Liver (tissue), 9 donors: Measurements from ENCODE around the gene CTNNA2. TPM values are rescaled to one million over a fixed set of nuclear protein-coding genes. Genes with fewer than 3 reads are reported as not detected.

Experiments used
- DNase-seq: peaks from one replicate; pipeline ENCODE4 v3.0.0-alpha.2; 2017; ENCODE audit warnings: low spot score
- H3K27ac ChIP-seq, 2 donors: one replicate each; pipeline ENCODE4 v1.7.0; 2013; ENCODE audit warnings: inconsistent platforms in 2 of 2, low read length in 2 of 2, control low read depth in 1 of 2, low read depth in 1 of 2, mild to moderate bottlenecking in 1 of 2
- H3K27me3 ChIP-seq, 4 donors: one replicate each; pipeline versions ENCODE4 v1.6.1 to v1.7.0; 2013; ENCODE audit warnings: low read length in 3 of 4, inconsistent platforms in 1 of 4, mild to moderate bottlenecking in 1 of 4, moderate library complexity in 1 of 4; ENCODE audit not compliant: control insufficient read depth in 4 of 4, insufficient read depth in 4 of 4
- H3K36me3 ChIP-seq, 4 donors: one replicate each; pipeline versions ENCODE4 v1.6.1 to v1.7.0; 2013; ENCODE audit warnings: low read length in 3 of 4, mild to moderate bottlenecking in 3 of 4, low read depth in 1 of 4, moderate library complexity in 1 of 4; ENCODE audit not compliant: control insufficient read depth in 4 of 4, insufficient read depth in 3 of 4
- H3K4me1 ChIP-seq, 4 donors: one replicate each; pipeline versions ENCODE4 v1.6.1 to v1.7.0; 2013; ENCODE audit warnings: low read length in 3 of 4, mild to moderate bottlenecking in 3 of 4, moderate library complexity in 1 of 4; ENCODE audit not compliant: control insufficient read depth in 4 of 4, insufficient read depth in 4 of 4
- H3K4me3 ChIP-seq, 3 donors: one replicate each; pipeline versions ENCODE4 v1.6.1 to v1.7.0; 2013; ENCODE audit warnings: low read length in 3 of 3, control low read depth in 1 of 3, low read depth in 1 of 3, mild to moderate bottlenecking in 1 of 3
- H3K9ac ChIP-seq, 2 donors: one replicate each; pipeline ENCODE4 v1.7.0; 2013; ENCODE audit warnings: low read length in 2 of 2, mild to moderate bottlenecking in 2 of 2, moderate library complexity in 2 of 2, control low read depth in 1 of 2, low read depth in 1 of 2
- H3K9me3 ChIP-seq, 4 donors: one replicate each; pipeline versions ENCODE4 v1.6.1 to v1.7.0; 2013; ENCODE audit warnings: low read length in 3 of 4; ENCODE audit not compliant: control insufficient read depth in 4 of 4
- ATF3 ChIP-seq: IDR thresholded peaks from 2 replicates; pipeline ENCODE4 v1.6.1; 2016; ENCODE audit warnings: antibody characterized with exemption
- EGR1 ChIP-seq, 2 donors: IDR thresholded peaks; 2 replicates each; pipeline ENCODE4 v1.6.1; 2016 to 2018; ENCODE audit warnings: antibody characterized with exemption in 2 of 2, low read depth in 2 of 2
- FOXA1 ChIP-seq: IDR thresholded peaks from 2 replicates; pipeline ENCODE4 v1.6.1; 2016; ENCODE audit warnings: antibody characterized with exemption
- FOXA2 ChIP-seq: IDR thresholded peaks from 2 replicates; pipeline ENCODE4 v1.6.1; 2016; ENCODE audit warnings: antibody characterized with exemption
- GABPA ChIP-seq, 2 donors: IDR thresholded peaks in 1 of 2; conservative IDR thresholded peaks in 1 of 2; 2 replicates each; pipeline ENCODE4 v1.6.1; 2016; ENCODE audit warnings: antibody characterized with exemption in 2 of 2, mild to moderate bottlenecking in 1 of 2, moderate library complexity in 1 of 2
- HNF4A ChIP-seq, 2 donors: conservative IDR thresholded peaks; 2 replicates each; pipeline ENCODE4 v1.6.1; 2016; ENCODE audit warnings: antibody characterized with exemption in 2 of 2, mild to moderate bottlenecking in 2 of 2
- HNF4G ChIP-seq: IDR thresholded peaks from 2 replicates; pipeline ENCODE4 v1.6.1; 2016; ENCODE audit warnings: antibody characterized with exemption
- JUND ChIP-seq, 2 donors: IDR thresholded peaks; 2 replicates each; pipeline ENCODE4 v1.6.1; 2016; ENCODE audit warnings: antibody characterized with exemption in 2 of 2
- NR2F2 ChIP-seq: IDR thresholded peaks from 2 replicates; pipeline ENCODE4 v1.6.1; 2016; ENCODE audit warnings: antibody characterized with exemption
- RAD21 ChIP-seq, 2 donors: IDR thresholded peaks; 2 replicates each; pipeline ENCODE4 v1.6.1; 2016; ENCODE audit warnings: antibody characterized with exemption in 2 of 2, mild to moderate bottlenecking in 2 of 2
- RXRA ChIP-seq, 2 donors: IDR thresholded peaks; 2 replicates each; pipeline ENCODE4 v1.6.1; 2017 to 2018; ENCODE audit warnings: antibody characterized with exemption in 2 of 2, mild to moderate bottlenecking in 1 of 2
- SP1 ChIP-seq: IDR thresholded peaks from 2 replicates; pipeline ENCODE4 v1.6.1; 2018; ENCODE audit warnings: antibody characterized with exemption, mild to moderate bottlenecking
- TAF1 ChIP-seq: conservative IDR thresholded peaks from 2 replicates; pipeline ENCODE4 v1.6.1; 2016; ENCODE audit warnings: antibody characterized with exemption, mild to moderate bottlenecking
- YY1 ChIP-seq: IDR thresholded peaks from 2 replicates; pipeline ENCODE4 v1.6.1; 2016; ENCODE audit warnings: antibody characterized with exemption, mild to moderate bottlenecking
- ZBTB33 ChIP-seq: IDR thresholded peaks from 2 replicates; pipeline ENCODE4 v1.6.1; 2016; ENCODE audit warnings: antibody characterized with exemption
- WGBS: extraction: QIAGEN DNeasy Blood & Tissue Kit; methylation state at CpG from one replicate; pipeline ENCODE4 v1.1.7; 2013; 5-methylcytosine and 5-hydroxymethylcytosine counted together
- polyA plus RNA-seq, 2 donors: library from polyadenylated mRNA; stranded (reverse) in 1 of 2; unstranded in 1 of 2; fragments of 200-250 nt in 1 of 2; fragments of >200 nt in 1 of 2; fragmentation: Nextera tagmentation in 1 of 2; extraction: Ambion mirVana in 1 of 2; gene quantifications; one replicate each; pipeline versions ENCODE4 v1.2.1 to v1.2.3, GENCODE V29; 2013 to 2015
- total RNA-seq, 2 donors: library from RNA; depleted of rRNA; stranded (reverse); fragments of >200 nt; gene quantifications; one replicate each; pipeline ENCODE4 v1.2.3, GENCODE V29; 2014
- TF ChIP-seq, protein P1 (sequence below): fragments of 150-350 bp; IDR thresholded peaks from 2 replicates; pipeline ENCODE4 v1.5.1; 2017; ENCODE audit warnings: improper control_type of control experiment, low read depth, low read length; ENCODE audit not compliant: missing input control
- TF ChIP-seq, protein P2 (sequence below): IDR thresholded peaks from 2 replicates; pipeline ENCODE4 v1.6.1; 2016; ENCODE audit warnings: antibody characterized with exemption, mild to moderate bottlenecking
- TF ChIP-seq, protein P3 (sequence below): IDR thresholded peaks from 2 replicates; pipeline ENCODE4 v1.6.1; 2016; ENCODE audit warnings: antibody characterized with exemption
- donor health status: healthy.
- donor health status: healthy.
- donor health status: healthy.
- donor health status: healthy.
- donor health status: healthy.

CTNNA2 gene
- total and polyA plus RNA-seq, 4 donors, result 0.05 TPM; not detected in 3

DNA sequence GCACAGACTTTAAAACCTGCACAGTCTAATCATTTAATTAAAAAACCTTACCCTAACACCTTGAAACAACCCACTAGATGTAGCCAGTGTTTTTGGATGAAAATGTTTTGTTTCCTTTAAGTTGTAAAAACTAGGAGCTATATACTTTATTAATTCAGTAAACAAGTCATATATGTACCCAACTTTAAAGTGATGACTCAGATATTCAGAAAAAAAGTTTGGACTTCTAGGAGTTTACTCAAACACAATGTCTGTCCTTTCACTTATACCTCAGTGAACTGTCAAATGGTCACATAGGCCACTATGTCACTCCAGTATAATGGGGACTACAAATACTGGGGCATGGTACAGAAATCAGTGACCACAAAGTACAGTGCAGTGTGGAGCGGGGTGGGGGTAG lies 431.4 kb downstream of the CTNNA2 start:
- TF ChIP-seq HNF4A (conservative IDR thresholded peaks at IDR 0.05) (no peak), RXRA (IDR thresholded peaks at IDR 0.05) (no peak), TAF1 (no peak), EGR1 (IDR thresholded peaks at IDR 0.05; ENCODE audit: low read depth in 2 of 2) (no peak), ATF3 (no peak), YY1 (no peak), GABPA (IDR thresholded peaks at IDR 0.05 in 1 of 2, conservative IDR thresholded peaks at IDR 0.05 in 1 of 2) (no peak), JUND (IDR thresholded peaks at IDR 0.05) (no peak), SP1 (no peak), RAD21 (IDR thresholded peaks at IDR 0.05) (no peak), NR2F2 (no peak), ZBTB33 (no peak), FOXA2 (no peak), FOXA1 (no peak), HNF4G (no peak)
- TF ChIP-seq, protein P1, sequence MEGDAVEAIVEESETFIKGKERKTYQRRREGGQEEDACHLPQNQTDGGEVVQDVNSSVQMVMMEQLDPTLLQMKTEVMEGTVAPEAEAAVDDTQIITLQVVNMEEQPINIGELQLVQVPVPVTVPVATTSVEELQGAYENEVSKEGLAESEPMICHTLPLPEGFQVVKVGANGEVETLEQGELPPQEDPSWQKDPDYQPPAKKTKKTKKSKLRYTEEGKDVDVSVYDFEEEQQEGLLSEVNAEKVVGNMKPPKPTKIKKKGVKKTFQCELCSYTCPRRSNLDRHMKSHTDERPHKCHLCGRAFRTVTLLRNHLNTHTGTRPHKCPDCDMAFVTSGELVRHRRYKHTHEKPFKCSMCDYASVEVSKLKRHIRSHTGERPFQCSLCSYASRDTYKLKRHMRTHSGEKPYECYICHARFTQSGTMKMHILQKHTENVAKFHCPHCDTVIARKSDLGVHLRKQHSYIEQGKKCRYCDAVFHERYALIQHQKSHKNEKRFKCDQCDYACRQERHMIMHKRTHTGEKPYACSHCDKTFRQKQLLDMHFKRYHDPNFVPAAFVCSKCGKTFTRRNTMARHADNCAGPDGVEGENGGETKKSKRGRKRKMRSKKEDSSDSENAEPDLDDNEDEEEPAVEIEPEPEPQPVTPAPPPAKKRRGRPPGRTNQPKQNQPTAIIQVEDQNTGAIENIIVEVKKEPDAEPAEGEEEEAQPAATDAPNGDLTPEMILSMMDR, result no peak
- TF ChIP-seq, protein P2, sequence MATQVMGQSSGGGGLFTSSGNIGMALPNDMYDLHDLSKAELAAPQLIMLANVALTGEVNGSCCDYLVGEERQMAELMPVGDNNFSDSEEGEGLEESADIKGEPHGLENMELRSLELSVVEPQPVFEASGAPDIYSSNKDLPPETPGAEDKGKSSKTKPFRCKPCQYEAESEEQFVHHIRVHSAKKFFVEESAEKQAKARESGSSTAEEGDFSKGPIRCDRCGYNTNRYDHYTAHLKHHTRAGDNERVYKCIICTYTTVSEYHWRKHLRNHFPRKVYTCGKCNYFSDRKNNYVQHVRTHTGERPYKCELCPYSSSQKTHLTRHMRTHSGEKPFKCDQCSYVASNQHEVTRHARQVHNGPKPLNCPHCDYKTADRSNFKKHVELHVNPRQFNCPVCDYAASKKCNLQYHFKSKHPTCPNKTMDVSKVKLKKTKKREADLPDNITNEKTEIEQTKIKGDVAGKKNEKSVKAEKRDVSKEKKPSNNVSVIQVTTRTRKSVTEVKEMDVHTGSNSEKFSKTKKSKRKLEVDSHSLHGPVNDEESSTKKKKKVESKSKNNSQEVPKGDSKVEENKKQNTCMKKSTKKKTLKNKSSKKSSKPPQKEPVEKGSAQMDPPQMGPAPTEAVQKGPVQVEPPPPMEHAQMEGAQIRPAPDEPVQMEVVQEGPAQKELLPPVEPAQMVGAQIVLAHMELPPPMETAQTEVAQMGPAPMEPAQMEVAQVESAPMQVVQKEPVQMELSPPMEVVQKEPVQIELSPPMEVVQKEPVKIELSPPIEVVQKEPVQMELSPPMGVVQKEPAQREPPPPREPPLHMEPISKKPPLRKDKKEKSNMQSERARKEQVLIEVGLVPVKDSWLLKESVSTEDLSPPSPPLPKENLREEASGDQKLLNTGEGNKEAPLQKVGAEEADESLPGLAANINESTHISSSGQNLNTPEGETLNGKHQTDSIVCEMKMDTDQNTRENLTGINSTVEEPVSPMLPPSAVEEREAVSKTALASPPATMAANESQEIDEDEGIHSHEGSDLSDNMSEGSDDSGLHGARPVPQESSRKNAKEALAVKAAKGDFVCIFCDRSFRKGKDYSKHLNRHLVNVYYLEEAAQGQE, result no peak
- TF ChIP-seq, protein P3, sequence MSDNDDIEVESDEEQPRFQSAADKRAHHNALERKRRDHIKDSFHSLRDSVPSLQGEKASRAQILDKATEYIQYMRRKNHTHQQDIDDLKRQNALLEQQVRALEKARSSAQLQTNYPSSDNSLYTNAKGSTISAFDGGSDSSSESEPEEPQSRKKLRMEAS, result no peak
- no peak for DNase-seq
- Histone ChIP-seq H3K27me3 (no peaks in the 10 kb centered on the region), H3K4me3 (no peak overlapping the region), H3K9ac (no peak overlapping the region), H3K4me1 (no peaks in the 10 kb centered on the region), H3K27ac (no peak overlapping the region), H3K36me3 (no peaks in the 10 kb centered on the region), H3K9me3 (no peaks in the 10 kb centered on the region)
- 88% methylated on average over 1 of the region's 1 CpG for WGBS
